GM21423 (cell line): ENCODE data around the gene RAD1.
A peak's percentile ranks its signal among the peaks of the same experiment; 100 is the strongest.
"Not testable (repeated sequence)": the region's sequence is repeated elsewhere in the genome, so short reads cannot be mapped to it uniquely, and the experiment has no call there.

Experiments used
- ATAC-seq: cut with Tn5 transposase; IDR thresholded peaks from one replicate; pipeline ENCODE4 v1.9.1; 2021; ENCODE audit warnings: mild to moderate bottlenecking, moderate library complexity; ENCODE audit not compliant: unreplicated experiment

RAD1 gene

GRCh38 chr5:34915139-34915855 lies at the start of gene RAD1, which contains the start of gene BRIX1:
Gene RAD1 (minus strand): TSS chr5:34915504. CDS start chr5:34914892, 612 bp downstream.
Gene BRIX1 (plus strand): TSS chr5:34915711. CDS start chr5:34915739, 28 bp downstream.
- ATAC-seq = peak; percentile 98

GRCh38 chr5:34959323-34959722 lies 44.0 kb upstream of the RAD1 start:
- ATAC-seq = peak; percentile 97

- ATAC-seq = no peak
Observed at GRCh38 chr5:34957857-34958690, 42.8 kb upstream of the RAD1 start.

- ATAC-seq = no peak
Observed at GRCh38 chr5:34957321-34957720, 42.0 kb upstream of the RAD1 start.

GRCh38 chr5:34944460-34945047 lies 29.2 kb upstream of the RAD1 start:
- ATAC-seq = no peak

- ATAC-seq = no peak
Observed at GRCh38 chr5:34944044-34944443, 28.7 kb upstream of the RAD1 start.

GRCh38 chr5:34941936-34942335 lies 26.6 kb upstream of the RAD1 start:
- ATAC-seq = no peak

- ATAC-seq = no peak
Observed at GRCh38 chr5:34932947-34933346, 17.6 kb upstream of the RAD1 start.

- ATAC-seq = no peak
Observed at GRCh38 chr5:34930870-34931269, 15.6 kb upstream of the RAD1 start.

GRCh38 chr5:34930462-34930844 lies 15.1 kb upstream of the RAD1 start:
- ATAC-seq = no peak

GRCh38 chr5:34929720-34930461 lies 14.6 kb upstream of the RAD1 start:
- ATAC-seq = peak; percentile 67

GRCh38 chr5:34929134-34929719 lies 13.9 kb upstream of the RAD1 start, which contains the start of gene DNAJC21:
Gene DNAJC21 (plus strand): TSS chr5:34929559. CDS start chr5:34929820, 261 bp downstream.
- ATAC-seq = peak; percentile 80

- ATAC-seq = no peak
Observed at GRCh38 chr5:34928267-34928666, 13.0 kb upstream of the RAD1 start.

- ATAC-seq = no peak
Observed at GRCh38 chr5:34927785-34928184, 12.5 kb upstream of the RAD1 start.

- no peak for ATAC-seq
Observed at GRCh38 chr5:34926318-34926888, 11.1 kb upstream of the RAD1 start.

- ATAC-seq = no peak
Observed at GRCh38 chr5:34924462-34924765, 9.1 kb upstream of the RAD1 start.

GRCh38 chr5:34923694-34924461 lies 8.6 kb upstream of the RAD1 start:
- peak; percentile 37 for ATAC-seq

GRCh38 chr5:34923256-34923655 lies 8.0 kb upstream of the RAD1 start:
- ATAC-seq = not testable (repeated sequence)

GRCh38 chr5:34919077-34919476 lies 3.8 kb upstream of the RAD1 start:
- ATAC-seq = no peak

- no peak for ATAC-seq
Observed at GRCh38 chr5:34918025-34918424, 2.7 kb upstream of the RAD1 start.
